ENCODE measurements around the gene MAGEF1.

MAGEF1 gene

GRCh38 chr3:184666442-184666841 lies 45.4 kb downstream of the MAGEF1 start:
- no peak overlapping the region for H3K9ac ChIP-seq (ENCODE audit: low read depth in 1 of 2, low read length in 2 of 2)

GRCh38 chr3:184665101-184665500 lies 46.8 kb downstream of the MAGEF1 start:
- Histone ChIP-seq H3K4me1 (ENCODE audit: control insufficient read depth in 1 of 2, insufficient read depth in 2 of 2, low read length in 2 of 2) (no peaks in the 10 kb centered on the region), H3K27me3 (ENCODE audit: control insufficient read depth in 1 of 2, insufficient read depth in 2 of 2, low read length in 2 of 2) (peaks cover 0 to under 1% of the 10 kb centered on the region in 2 donors), H3K9me3 (ENCODE audit: control insufficient read depth in 1 of 2, low read length in 2 of 2) (no peaks in the 10 kb centered on the region), H3K4me3 (ENCODE audit: low read depth in 1 of 2, low read length in 2 of 2) (no peak overlapping the region), H3K36me3 (ENCODE audit: control insufficient read depth in 1 of 2, insufficient read depth in 2 of 2, low read length in 2 of 2) (no peaks in the 10 kb centered on the region), H3K9ac (ENCODE audit: low read depth in 1 of 2, low read length in 2 of 2) (no peak overlapping the region), H3K27ac (ENCODE audit: low read depth, low read length) (no peak overlapping the region)

More at GRCh38 chr3:184666442-184666841, 45.4 kb downstream of the MAGEF1 start:
- Histone ChIP-seq H3K4me1 (ENCODE audit: control insufficient read depth in 1 of 2, insufficient read depth in 2 of 2, low read length in 2 of 2) (no peaks in the 10 kb centered on the region), H3K36me3 (ENCODE audit: control insufficient read depth in 1 of 2, insufficient read depth in 2 of 2, low read length in 2 of 2) (no peaks in the 10 kb centered on the region), H3K27ac (ENCODE audit: low read depth, low read length) (no peak overlapping the region), H3K27me3 (ENCODE audit: control insufficient read depth in 1 of 2, insufficient read depth in 2 of 2, low read length in 2 of 2) (peaks cover 0 to 3% of the 10 kb centered on the region in 2 donors), H3K4me3 (ENCODE audit: low read depth in 1 of 2, low read length in 2 of 2) (no peak overlapping the region), H3K9me3 (ENCODE audit: control insufficient read depth in 1 of 2, low read length in 2 of 2) (no peaks in the 10 kb centered on the region)

GRCh38 chr3:184663756-184664155 lies 48.1 kb downstream of the MAGEF1 start:
- H3K36me3 ChIP-seq (ENCODE audit: control insufficient read depth in 1 of 2, insufficient read depth in 2 of 2, low read length in 2 of 2), result no peaks in the 10 kb centered on the region
- H3K27ac ChIP-seq (ENCODE audit: low read depth, low read length), result no peak overlapping the region
- H3K9me3 ChIP-seq (ENCODE audit: control insufficient read depth in 1 of 2, low read length in 2 of 2), result no peaks in the 10 kb centered on the region
- no peak overlapping the region for H3K4me3 ChIP-seq (ENCODE audit: low read depth in 1 of 2, low read length in 2 of 2)
- H3K4me1 ChIP-seq (ENCODE audit: control insufficient read depth in 1 of 2, insufficient read depth in 2 of 2, low read length in 2 of 2), result no peaks in the 10 kb centered on the region
- no peak overlapping the region for H3K9ac ChIP-seq (ENCODE audit: low read depth in 1 of 2, low read length in 2 of 2)
- H3K27me3 ChIP-seq (ENCODE audit: control insufficient read depth in 1 of 2, insufficient read depth in 2 of 2, low read length in 2 of 2), result no peaks in the 10 kb centered on the region

- Histone ChIP-seq H3K4me1 (ENCODE audit: control insufficient read depth in 1 of 2, insufficient read depth in 2 of 2, low read length in 2 of 2) (no peaks in the 10 kb centered on the region), H3K4me3 (ENCODE audit: low read depth in 1 of 2, low read length in 2 of 2) (no peak overlapping the region), H3K36me3 (ENCODE audit: control insufficient read depth in 1 of 2, insufficient read depth in 2 of 2, low read length in 2 of 2) (no peaks in the 10 kb centered on the region), H3K27me3 (ENCODE audit: control insufficient read depth in 1 of 2, insufficient read depth in 2 of 2, low read length in 2 of 2) (no peaks in the 10 kb centered on the region), H3K9ac (ENCODE audit: low read depth in 1 of 2, low read length in 2 of 2) (no peak overlapping the region), H3K9me3 (ENCODE audit: control insufficient read depth in 1 of 2, low read length in 2 of 2) (no peaks in the 10 kb centered on the region), H3K27ac (ENCODE audit: low read depth, low read length) (no peak overlapping the region)
Measured at GRCh38 chr3:184663356-184663755, 48.5 kb downstream of the MAGEF1 start.

- no peak overlapping the region for H3K9ac ChIP-seq (ENCODE audit: low read depth in 1 of 2, low read length in 2 of 2)
- no peaks in the 10 kb centered on the region for H3K36me3 ChIP-seq (ENCODE audit: control insufficient read depth in 1 of 2, insufficient read depth in 2 of 2, low read length in 2 of 2)
- H3K4me1 ChIP-seq (ENCODE audit: control insufficient read depth in 1 of 2, insufficient read depth in 2 of 2, low read length in 2 of 2), result no peaks in the 10 kb centered on the region
Measured at GRCh38 chr3:184662187-184662586, 49.7 kb downstream of the MAGEF1 start.

GRCh38 chr3:184660931-184661330 lies 50.9 kb downstream of the MAGEF1 start:
- no peak overlapping the region for H3K27ac ChIP-seq (ENCODE audit: low read depth, low read length)
- no peaks in the 10 kb centered on the region for H3K9me3 ChIP-seq (ENCODE audit: control insufficient read depth in 1 of 2, low read length in 2 of 2)
- no peak overlapping the region for H3K9ac ChIP-seq (ENCODE audit: low read depth in 1 of 2, low read length in 2 of 2)
- H3K4me3 ChIP-seq (ENCODE audit: low read depth in 1 of 2, low read length in 2 of 2), result no peak overlapping the region
- no peaks in the 10 kb centered on the region for H3K27me3 ChIP-seq (ENCODE audit: control insufficient read depth in 1 of 2, insufficient read depth in 2 of 2, low read length in 2 of 2)
- no peaks in the 10 kb centered on the region for H3K36me3 ChIP-seq (ENCODE audit: control insufficient read depth in 1 of 2, insufficient read depth in 2 of 2, low read length in 2 of 2)
- H3K4me1 ChIP-seq (ENCODE audit: control insufficient read depth in 1 of 2, insufficient read depth in 2 of 2, low read length in 2 of 2), result no peaks in the 10 kb centered on the region

More at GRCh38 chr3:184662187-184662586, 49.7 kb downstream of the MAGEF1 start:
- Histone ChIP-seq H3K4me3 (ENCODE audit: low read depth in 1 of 2, low read length in 2 of 2) (no peak overlapping the region), H3K27ac (ENCODE audit: low read depth, low read length) (no peak overlapping the region), H3K27me3 (ENCODE audit: control insufficient read depth in 1 of 2, insufficient read depth in 2 of 2, low read length in 2 of 2) (no peaks in the 10 kb centered on the region), H3K9me3 (ENCODE audit: control insufficient read depth in 1 of 2, low read length in 2 of 2) (no peaks in the 10 kb centered on the region)
